Mucosa of stomach (tissue), 1 donor: ENCODE results near the gene PDCD1.
"Not testable (repeated sequence)": the region's sequence is repeated elsewhere in the genome, so short reads cannot be mapped to it uniquely, and the experiment has no call there.

ENCODE experiments used
- H3K27me3 ChIP-seq: one replicate; pipeline ENCODE4 v1.7.0; 2013; ENCODE audit warnings: mild to moderate bottlenecking, low read length; ENCODE audit not compliant: control insufficient read depth, insufficient read depth
- H3K36me3 ChIP-seq: one replicate; pipeline ENCODE4 v1.7.0; 2013; ENCODE audit warnings: low read length; ENCODE audit not compliant: control insufficient read depth, insufficient read depth
- H3K4me1 ChIP-seq: one replicate; pipeline ENCODE4 v1.7.0; 2013; ENCODE audit warnings: mild to moderate bottlenecking, low read length; ENCODE audit not compliant: control insufficient read depth, insufficient read depth
- H3K4me3 ChIP-seq: one replicate; pipeline ENCODE4 v1.7.0; 2013; ENCODE audit warnings: low read length
- H3K9ac ChIP-seq: one replicate; pipeline ENCODE4 v1.7.0; 2013; ENCODE audit warnings: mild to moderate bottlenecking, low read length, moderate library complexity
- H3K9me3 ChIP-seq: one replicate; pipeline ENCODE4 v1.7.0; 2013; ENCODE audit warnings: mild to moderate bottlenecking, low read length, moderate library complexity; ENCODE audit not compliant: control insufficient read depth
- donor health status: Pancreatic carcinoma.

Gene PDCD1

DNA sequence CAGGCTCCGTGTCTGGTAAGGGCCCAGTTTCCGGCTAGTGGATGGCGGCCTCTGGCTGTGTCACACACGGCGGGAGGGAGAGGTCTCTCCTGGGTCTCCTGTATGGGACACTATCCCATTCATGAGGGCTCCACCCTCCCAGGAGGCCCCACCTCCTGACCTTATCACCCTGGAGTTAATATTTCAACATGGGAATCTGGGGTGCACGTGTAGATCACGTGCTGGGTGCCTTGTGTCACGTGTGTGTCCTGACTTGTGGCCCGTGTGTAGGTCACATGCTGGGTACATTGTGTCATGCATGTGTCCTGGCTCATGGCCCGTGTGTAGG, 39.8 kb downstream of the PDCD1 start:
- H3K4me1 ChIP-seq = no peaks in the 10 kb centered on the region
- H3K36me3 ChIP-seq = no peaks in the 10 kb centered on the region
- no peak overlapping the region for H3K4me3 ChIP-seq
- no peaks in the 10 kb centered on the region for H3K9me3 ChIP-seq
- peaks cover 9% of the 10 kb centered on the region for H3K27me3 ChIP-seq
- no peak overlapping the region for H3K9ac ChIP-seq

DNA sequence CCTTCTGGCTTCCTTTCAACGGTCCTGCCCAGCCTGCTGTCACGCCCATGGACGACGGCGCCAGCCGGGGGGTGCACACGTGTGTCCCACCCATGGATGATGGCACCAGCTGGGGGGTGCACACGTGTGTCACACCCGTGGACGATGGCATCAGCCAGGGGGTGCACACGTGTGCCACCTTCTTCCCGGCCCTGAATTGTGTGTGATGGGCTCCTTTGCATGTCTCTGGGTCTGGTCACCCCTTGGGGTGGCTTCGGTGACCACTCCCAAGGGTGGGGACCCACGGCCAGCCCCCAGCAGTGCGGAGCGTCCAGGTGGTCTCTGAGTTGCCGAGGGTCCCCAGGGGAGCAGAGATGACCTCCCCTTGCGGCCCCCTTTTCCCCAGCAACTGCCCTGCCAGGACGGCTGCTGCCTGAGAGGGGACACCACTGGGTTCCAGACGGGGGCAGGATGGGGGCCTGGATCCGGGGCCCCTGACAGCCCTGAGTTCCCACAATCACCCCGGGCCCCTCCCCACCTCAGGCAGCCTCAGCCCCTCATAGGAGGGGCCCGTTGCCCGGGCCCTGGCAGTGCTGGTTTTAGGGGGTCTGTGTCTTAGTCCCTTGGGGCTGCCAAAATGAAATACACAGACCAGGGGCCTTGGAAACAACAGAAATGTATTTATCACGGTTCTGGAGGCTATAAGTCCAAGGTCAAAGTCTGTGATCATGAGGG, 40.3 kb downstream of the PDCD1 start:
- Histone ChIP-seq H3K27me3 (peaks cover 9% of the 10 kb centered on the region), H3K9ac (no peak overlapping the region), H3K4me3 (no peak overlapping the region)

DNA sequence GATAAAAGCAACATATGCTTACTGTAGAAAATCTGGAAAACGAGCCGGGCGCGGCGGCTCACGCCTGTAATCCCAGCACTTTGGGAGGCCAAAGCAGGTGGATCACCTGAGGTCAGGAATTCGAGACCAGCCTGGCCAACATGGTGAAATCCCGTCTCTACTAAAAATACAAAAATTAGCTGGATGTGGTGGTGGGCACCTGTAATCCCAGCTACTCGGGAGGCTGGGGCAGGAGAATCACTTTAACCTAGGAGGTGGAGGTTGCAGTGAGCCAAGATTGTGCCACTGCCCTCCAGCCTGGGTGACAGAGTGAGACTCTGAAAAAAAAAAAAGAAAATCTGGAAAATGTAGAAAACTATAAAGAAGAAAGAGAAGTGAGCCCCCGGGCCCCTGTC, 40.9 kb downstream of the PDCD1 start:
- not testable (repeated sequence) for H3K27me3 ChIP-seq, H3K9ac ChIP-seq, H3K9me3 ChIP-seq, H3K36me3 ChIP-seq, H3K4me1 ChIP-seq, H3K4me3 ChIP-seq

More for the DNA sequence above, 40.3 kb downstream of the PDCD1 start:
- Histone ChIP-seq H3K36me3 (no peaks in the 10 kb centered on the region), H3K4me1 (no peaks in the 10 kb centered on the region), H3K9me3 (no peaks in the 10 kb centered on the region)

DNA sequence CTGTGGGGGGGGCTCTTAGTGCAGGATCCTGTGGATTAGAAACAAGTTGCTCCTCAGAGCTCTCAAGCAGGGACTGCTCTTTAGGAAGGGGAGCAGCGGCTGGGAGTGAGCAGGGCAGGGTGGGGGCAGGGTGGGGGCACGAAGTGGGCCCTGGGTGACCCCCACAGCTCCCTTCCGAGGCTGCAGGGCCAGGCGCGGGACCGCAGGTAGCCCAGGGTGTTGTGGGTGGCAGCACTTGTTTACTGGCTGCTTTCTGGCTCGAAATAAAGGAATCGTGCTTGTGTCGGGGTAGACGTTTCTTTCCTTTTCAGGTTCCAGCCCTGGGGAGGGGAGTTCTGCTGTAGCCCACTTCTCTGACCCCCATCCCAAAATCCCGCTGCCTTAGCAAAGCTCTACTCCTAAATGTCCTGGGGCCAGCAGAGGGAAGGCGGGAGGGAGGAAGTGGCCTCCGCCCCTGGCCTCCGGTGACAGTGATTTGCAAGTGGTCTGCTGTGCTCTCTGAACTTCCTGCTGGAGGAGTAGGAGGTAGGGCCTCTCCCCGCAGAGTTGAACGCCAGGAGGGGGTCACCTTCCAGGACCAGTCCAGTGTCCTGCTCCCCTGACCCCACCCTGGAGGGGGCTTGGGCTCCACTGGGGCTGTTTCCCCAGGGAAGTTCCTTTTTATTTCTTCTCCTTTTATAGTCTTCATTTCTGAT, 41.4 kb downstream of the PDCD1 start:
- Histone ChIP-seq H3K27me3 (peaks cover 9% of the 10 kb centered on the region), H3K36me3 (no peaks in the 10 kb centered on the region)

DNA sequence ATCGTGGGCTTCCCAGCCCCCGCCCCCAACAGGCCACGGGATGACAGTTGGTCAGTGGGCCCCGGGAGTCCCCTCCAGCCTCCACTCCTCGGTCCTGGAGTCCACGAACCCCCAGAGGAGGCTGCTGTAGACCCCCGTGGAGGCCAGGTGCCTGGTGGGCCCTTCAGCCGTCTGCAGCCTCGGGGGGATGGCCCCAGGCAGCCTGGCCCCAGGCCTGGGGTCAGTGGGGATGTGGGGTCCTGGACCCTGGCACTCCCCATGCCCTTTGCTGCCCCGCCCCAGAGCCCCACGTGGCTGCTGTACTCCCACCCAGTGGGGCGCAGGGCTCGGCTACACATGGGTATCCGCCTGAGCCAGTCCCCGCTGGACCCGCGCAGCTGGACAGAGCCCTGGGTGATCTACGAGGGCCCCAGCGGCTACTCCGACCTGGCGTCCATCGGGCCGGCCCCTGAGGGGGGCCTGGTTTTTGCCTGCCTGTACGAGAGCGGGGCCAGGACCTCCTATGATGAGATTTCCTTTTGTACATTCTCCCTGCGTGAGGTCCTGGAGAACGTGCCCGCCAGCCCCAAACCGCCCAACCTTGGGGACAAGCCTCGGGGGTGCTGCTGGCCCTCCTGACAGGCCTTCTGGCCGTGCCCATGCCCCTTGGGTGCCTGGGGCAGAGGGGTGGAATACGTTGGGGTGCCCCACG, 42.1 kb downstream of the PDCD1 start:
- Histone ChIP-seq H3K9me3 (no peaks in the 10 kb centered on the region), H3K27me3 (peaks cover 3% of the 10 kb centered on the region), H3K4me1 (no peaks in the 10 kb centered on the region), H3K9ac (no peak overlapping the region), H3K36me3 (no peaks in the 10 kb centered on the region), H3K4me3 (no peak overlapping the region)

More for the DNA sequence above, 41.4 kb downstream of the PDCD1 start:
- Histone ChIP-seq H3K9ac (no peak overlapping the region), H3K4me3 (no peak overlapping the region), H3K9me3 (no peaks in the 10 kb centered on the region), H3K4me1 (no peaks in the 10 kb centered on the region)

DNA sequence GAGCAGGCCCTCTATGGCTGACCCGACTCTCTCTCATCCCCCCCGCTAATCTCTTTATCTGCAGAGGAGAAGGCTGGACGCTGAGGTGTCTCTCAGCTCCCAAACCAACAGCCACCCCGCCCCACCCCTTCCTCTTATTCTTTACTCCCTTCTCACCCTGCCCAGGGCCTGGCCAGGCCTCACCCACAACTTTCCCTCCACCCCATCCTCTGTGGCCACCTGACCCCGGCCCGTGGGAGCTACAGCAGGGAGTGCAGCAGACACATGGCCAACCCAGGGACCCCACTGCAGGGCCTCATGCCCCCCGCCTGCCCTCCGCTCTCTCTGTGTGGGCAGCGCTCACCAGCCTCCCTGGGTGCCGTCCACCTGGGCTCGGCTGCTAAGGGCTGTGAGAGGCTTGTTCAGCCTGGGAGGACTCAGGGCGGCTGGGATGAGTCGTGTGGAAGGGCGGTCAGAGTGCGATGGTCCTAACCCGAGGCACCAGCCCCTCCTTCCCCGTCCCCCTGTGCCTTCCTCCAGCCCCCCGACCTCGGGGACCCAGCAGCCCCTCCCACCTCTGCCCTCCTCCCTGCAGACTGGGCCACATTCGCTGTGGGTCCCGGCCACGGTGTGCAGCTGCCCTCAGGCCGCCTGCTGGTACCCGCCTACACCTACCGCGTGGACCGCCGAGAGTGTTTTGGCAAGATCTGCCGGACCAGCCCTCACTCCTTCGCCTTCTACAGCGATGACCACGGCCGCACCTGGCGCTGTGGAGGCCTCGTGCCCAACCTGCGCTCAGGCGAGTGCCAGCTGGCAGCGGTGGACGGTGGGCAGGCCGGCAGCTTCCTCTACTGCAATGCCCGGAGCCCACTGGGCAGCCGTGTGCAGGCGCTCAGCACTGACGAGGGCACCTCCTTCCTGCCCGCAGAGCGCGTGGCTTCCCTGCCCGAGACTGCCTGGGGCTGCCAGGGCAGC, 42.9 kb downstream of the PDCD1 start:
- no peak overlapping the region for H3K4me3 ChIP-seq
- H3K27me3 ChIP-seq = no peaks in the 10 kb centered on the region
- no peak overlapping the region for H3K9ac ChIP-seq
- no peaks in the 10 kb centered on the region for H3K36me3 ChIP-seq
- no peaks in the 10 kb centered on the region for H3K9me3 ChIP-seq
- H3K4me1 ChIP-seq = no peaks in the 10 kb centered on the region

DNA sequence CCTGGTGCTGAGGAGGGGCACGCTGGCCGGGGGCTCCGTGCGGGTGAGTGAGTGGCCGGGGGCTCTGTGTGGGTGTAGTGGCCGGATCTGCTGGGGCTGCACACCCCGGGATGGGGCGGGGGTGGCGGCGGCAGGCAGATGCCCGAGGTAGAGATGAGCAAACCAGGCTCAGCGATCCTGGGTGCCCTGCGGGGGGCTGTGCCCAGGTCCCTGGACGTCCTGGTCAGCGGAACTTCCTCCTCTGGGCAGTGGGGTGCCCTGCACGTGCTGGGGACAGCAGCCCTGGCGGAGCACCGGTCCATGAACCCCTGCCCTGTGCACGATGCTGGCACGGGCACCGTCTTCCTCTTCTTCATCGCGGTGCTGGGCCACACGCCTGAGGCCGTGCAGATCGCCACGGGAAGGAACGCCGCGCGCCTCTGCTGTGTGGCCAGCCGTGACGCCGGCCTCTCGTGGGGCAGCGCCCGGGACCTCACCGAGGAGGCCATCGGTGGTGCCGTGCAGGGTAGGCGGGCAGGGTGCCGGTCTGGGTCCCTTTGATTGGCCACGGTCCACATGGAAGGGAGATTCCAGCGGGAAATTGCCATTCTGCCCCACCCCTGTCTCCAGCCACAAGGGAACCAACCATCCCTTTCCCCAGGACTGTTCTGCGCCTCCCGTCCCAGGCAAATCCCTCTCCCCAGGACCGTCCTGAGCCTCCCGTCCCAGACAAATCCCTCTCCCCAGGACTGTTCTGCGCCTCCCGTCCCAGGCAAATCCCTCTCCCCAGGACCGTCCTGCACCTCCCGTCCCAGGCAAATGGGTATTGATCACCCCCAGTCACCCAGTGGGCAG, 43.8 kb downstream of the PDCD1 start:
- H3K9ac ChIP-seq = no peak overlapping the region
- H3K9me3 ChIP-seq = no peaks in the 10 kb centered on the region
- no peaks in the 10 kb centered on the region for H3K27me3 ChIP-seq
- H3K4me1 ChIP-seq = no peaks in the 10 kb centered on the region
- H3K4me3 ChIP-seq = no peak overlapping the region
- H3K36me3 ChIP-seq = no peaks in the 10 kb centered on the region

DNA sequence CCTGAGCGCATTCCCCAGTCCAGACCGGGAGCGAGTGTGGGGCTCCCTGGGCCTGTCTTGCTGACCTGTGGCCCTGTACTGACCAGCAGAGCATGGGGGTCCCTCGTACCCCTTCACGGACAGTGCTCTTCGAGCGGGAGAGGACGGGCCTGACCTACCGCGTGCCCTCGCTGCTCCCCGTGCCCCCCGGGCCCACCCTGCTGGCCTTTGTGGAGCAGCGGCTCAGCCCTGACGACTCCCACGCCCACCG, 44.4 kb downstream of the PDCD1 start:
- H3K27me3 ChIP-seq = no peaks in the 10 kb centered on the region
- H3K4me3 ChIP-seq = no peak overlapping the region
- no peaks in the 10 kb centered on the region for H3K36me3 ChIP-seq
- no peak overlapping the region for H3K9ac ChIP-seq
- H3K9me3 ChIP-seq = no peaks in the 10 kb centered on the region
- H3K4me1 ChIP-seq = no peaks in the 10 kb centered on the region

DNA sequence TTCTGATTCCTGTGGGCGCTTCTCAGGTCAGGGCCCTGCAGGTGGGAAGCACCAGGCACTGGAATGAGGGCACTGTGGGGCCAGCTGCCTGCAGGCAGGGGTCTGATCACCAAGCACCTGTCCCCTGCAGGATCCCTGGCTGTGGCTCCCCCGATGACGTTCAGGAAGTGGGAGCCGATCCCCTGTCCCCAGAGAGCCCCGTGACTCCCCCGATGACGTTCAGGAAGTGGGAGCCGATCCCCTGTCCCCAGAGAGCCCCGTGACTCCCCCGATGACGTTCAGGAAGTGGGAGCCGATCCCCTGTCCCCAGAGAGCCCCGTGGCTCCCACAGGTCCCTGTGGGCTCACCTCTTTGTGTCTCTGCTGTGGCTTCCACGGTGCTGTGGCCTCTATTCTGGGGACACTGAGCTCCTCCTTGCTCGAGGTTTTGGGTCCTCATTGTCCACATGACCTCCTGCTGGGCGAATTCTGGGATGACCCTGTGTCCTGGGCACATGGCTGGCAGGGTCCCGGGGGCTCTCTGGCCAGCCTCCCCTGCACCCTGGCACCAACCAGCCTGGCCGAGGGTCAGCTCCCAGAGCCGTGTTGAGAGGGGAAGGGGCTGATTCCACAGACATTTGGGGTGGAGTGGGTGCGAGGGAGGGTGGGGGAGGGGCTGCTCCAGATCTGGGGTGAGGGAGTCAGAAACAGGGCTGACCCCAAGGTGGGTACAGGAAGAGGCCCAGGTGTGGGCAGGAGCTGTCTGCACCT, 44.9 kb downstream of the PDCD1 start:
- H3K27me3 ChIP-seq = no peaks in the 10 kb centered on the region
- H3K9me3 ChIP-seq = no peaks in the 10 kb centered on the region
- H3K4me1 ChIP-seq = no peaks in the 10 kb centered on the region
- H3K36me3 ChIP-seq = no peaks in the 10 kb centered on the region
- no peak overlapping the region for H3K9ac ChIP-seq
- no peak overlapping the region for H3K4me3 ChIP-seq

DNA sequence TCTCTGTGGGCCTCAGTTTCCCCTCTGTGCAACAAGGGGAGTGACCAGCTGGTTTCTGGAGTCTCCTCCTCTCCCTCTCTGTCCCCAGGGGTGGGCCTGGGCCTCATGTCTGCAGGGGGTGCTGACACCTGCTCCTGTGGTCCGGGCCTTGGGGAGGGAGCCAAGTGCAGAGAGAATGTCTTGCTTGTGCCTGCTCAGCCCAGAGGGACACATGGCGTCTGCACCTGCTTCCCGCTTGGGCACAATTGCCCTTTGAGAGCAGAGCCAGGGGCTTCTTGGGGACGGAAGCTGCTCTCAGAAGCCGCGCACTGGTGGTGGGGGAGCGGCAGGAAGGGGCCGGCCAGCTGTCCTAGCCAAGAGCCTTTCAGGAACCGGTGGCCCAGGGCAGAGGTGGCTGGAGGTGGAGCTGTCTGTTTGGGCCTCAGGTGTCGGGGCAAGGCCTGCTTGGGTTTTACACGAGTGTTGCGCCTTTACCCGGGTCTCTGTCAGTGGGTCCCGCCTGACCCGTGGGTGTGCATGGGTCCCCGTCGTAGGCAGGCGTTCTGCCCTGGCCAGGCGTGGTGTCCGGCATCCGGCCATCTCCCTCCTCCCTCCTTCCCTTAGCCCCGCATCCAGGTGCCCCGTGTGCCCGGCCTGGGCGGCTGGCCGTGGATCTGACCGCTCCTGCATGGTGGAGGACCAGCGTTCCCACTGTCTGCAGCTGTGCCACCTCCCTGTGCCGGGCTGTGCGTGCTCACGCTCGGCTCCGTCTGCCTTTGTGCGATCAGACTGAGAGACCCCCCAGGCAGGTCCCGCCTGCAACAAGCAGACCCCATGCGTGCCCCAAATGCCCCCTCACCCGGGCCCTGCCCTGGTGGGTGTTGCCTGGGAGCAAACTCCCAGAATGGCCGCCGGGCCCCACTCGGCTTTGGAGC, 45.7 kb downstream of the PDCD1 start:
- Histone ChIP-seq H3K9me3 (no peaks in the 10 kb centered on the region), H3K4me1 (no peaks in the 10 kb centered on the region), H3K4me3 (no peak overlapping the region), H3K36me3 (no peaks in the 10 kb centered on the region), H3K27me3 (no peaks in the 10 kb centered on the region), H3K9ac (no peak overlapping the region)
